H9 (cell line): ENCODE results near the gene EFNA5. TPM values are rescaled to one million over a fixed set of nuclear protein-coding genes. Genes with fewer than 3 reads are reported as not detected.

Source experiments
- DNase-seq: peaks from one replicate; pipeline ENCODE4 v3.0.0-alpha.2; 2017
- H2AFZ ChIP-seq: one replicate; pipeline ENCODE4 v1.6.1; 2013; ENCODE audit warnings: mild to moderate bottlenecking, low read length, control low read depth, moderate library complexity
- H2AK5ac ChIP-seq: 2 replicates; pipeline ENCODE4 v1.6.1; 2013; ENCODE audit warnings: low read length, control low read depth, mixed read lengths; ENCODE audit not compliant: insufficient read length
- H2BK120ac ChIP-seq: one replicate; pipeline ENCODE4 v1.6.1; 2013; ENCODE audit warnings: low read depth, mild to moderate bottlenecking, low read length, control low read depth, inconsistent platforms; ENCODE audit not compliant: poor library complexity, severe bottlenecking
- H2BK12ac ChIP-seq: 2 replicates; pipeline ENCODE4 v1.6.1; 2013; ENCODE audit warnings: low read length, control low read depth, mixed read lengths, low read depth; ENCODE audit not compliant: insufficient read length
- H2BK15ac ChIP-seq: 2 replicates; pipeline ENCODE4 v1.6.1; 2013; ENCODE audit warnings: low read depth, low read length, control low read depth
- H2BK20ac ChIP-seq: one replicate; pipeline ENCODE4 v1.6.1; 2013; ENCODE audit warnings: low read depth, mild to moderate bottlenecking, low read length, control low read depth, inconsistent platforms; ENCODE audit not compliant: poor library complexity, severe bottlenecking
- H2BK5ac ChIP-seq: 2 replicates; pipeline ENCODE4 v1.6.1; 2013; ENCODE audit warnings: low read length, control low read depth, mixed read lengths; ENCODE audit not compliant: insufficient read length
- H3K14ac ChIP-seq: 2 replicates; pipeline ENCODE4 v1.6.1; 2013; ENCODE audit warnings: low read length, control low read depth; ENCODE audit not compliant: insufficient read depth
- H3K18ac ChIP-seq: 2 replicates; pipeline ENCODE4 v1.6.1; 2013; ENCODE audit warnings: low read depth, mild to moderate bottlenecking, mixed read lengths, low read length, control low read depth; ENCODE audit not compliant: insufficient read length
- H3K23ac ChIP-seq: 2 replicates; pipeline ENCODE4 v1.6.1; 2013; ENCODE audit warnings: low read length, control low read depth, mixed read lengths, low read depth; ENCODE audit not compliant: insufficient read length
- H3K23me2 ChIP-seq: 2 replicates; pipeline ENCODE4 v1.6.1; 2013; ENCODE audit warnings: low read depth, mild to moderate bottlenecking, mixed read lengths, low read length, control low read depth; ENCODE audit not compliant: insufficient read length, poor library complexity, severe bottlenecking
- H3K27ac ChIP-seq: 2 replicates; pipeline ENCODE4 v1.5.1; 2013; ENCODE audit warnings: low read length, control low read depth, mixed read lengths, low read depth; ENCODE audit not compliant: insufficient read length
- H3K27me3 ChIP-seq: 2 replicates; pipeline ENCODE4 v1.6.1; 2013; ENCODE audit warnings: low read length, control low read depth, inconsistent platforms; ENCODE audit not compliant: insufficient read depth
- H3K4ac ChIP-seq: 2 replicates; pipeline ENCODE4 v1.6.1; 2013; ENCODE audit warnings: low read depth, mild to moderate bottlenecking, control low read depth, inconsistent platforms, low read length, moderate library complexity
- H3K4me1 ChIP-seq: 2 replicates; pipeline ENCODE4 v1.6.1; 2013; ENCODE audit warnings: low read length, control low read depth, inconsistent platforms; ENCODE audit not compliant: insufficient read depth
- H3K4me2 ChIP-seq: 2 replicates; pipeline ENCODE4 v1.6.1; 2013; ENCODE audit warnings: low read length, control low read depth, mixed read lengths; ENCODE audit not compliant: insufficient read length, insufficient read depth
- H3K56ac ChIP-seq: 2 replicates; pipeline ENCODE4 v1.6.1; 2013; ENCODE audit warnings: low read depth, mild to moderate bottlenecking, mixed read lengths, low read length, control low read depth; ENCODE audit not compliant: insufficient read length
- H3K79me1 ChIP-seq: 2 replicates; pipeline ENCODE4 v1.6.1; 2013; ENCODE audit warnings: low read depth, mild to moderate bottlenecking, moderate library complexity, low read length, control low read depth, inconsistent platforms; ENCODE audit not compliant: insufficient read depth, poor library complexity, severe bottlenecking
- H3K79me2 ChIP-seq: 2 replicates; pipeline ENCODE4 v1.6.1; 2013; ENCODE audit warnings: low read length, control low read depth, inconsistent platforms; ENCODE audit not compliant: insufficient read depth
- H3K9ac ChIP-seq: 2 replicates; pipeline ENCODE4 v1.6.1; 2013; ENCODE audit warnings: low read length, control low read depth, mixed read lengths; ENCODE audit not compliant: insufficient read length; ENCODE audit errors: extremely low read depth
- H3K9me3 ChIP-seq: one replicate; pipeline ENCODE4 v1.6.1; 2013; ENCODE audit warnings: low read depth, low read length, inconsistent platforms; ENCODE audit not compliant: control insufficient read depth
- H3T11ph ChIP-seq: one replicate; pipeline ENCODE4 v1.6.1; 2013; ENCODE audit warnings: mild to moderate bottlenecking, low read length, control low read depth, inconsistent platforms
- H4K20me1 ChIP-seq: one replicate; pipeline ENCODE4 v1.6.1; 2013; ENCODE audit not compliant: control insufficient read depth, insufficient read length, insufficient read depth
- H4K5ac ChIP-seq: 2 replicates; pipeline ENCODE4 v1.6.1; 2013; ENCODE audit warnings: low read depth, mild to moderate bottlenecking, mixed read lengths, low read length, control low read depth; ENCODE audit not compliant: insufficient read length
- H4K8ac ChIP-seq: replicated peaks from 2 replicates; pipeline ENCODE4 v1.6.1; 2013; ENCODE audit warnings: low read length, control low read depth, mixed read lengths, low read depth; ENCODE audit not compliant: insufficient read length
- H4K91ac ChIP-seq: 2 replicates; pipeline ENCODE4 v1.6.1; 2013; ENCODE audit warnings: low read depth, mild to moderate bottlenecking, moderate library complexity, mixed read lengths, low read length, control low read depth; ENCODE audit not compliant: insufficient read length
- H3K27ac Mint-ChIP-seq, 3 experiments: 2 replicates in 2 of 3; 3 replicates in 1 of 3; pipeline ENCODE4 v1.8.0; 2020 to 2021; ENCODE audit warnings: mixed read lengths in 3 of 3, mild to moderate bottlenecking in 1 of 3, moderate library complexity in 1 of 3
- H3K27me3 Mint-ChIP-seq: 2 replicates; pipeline ENCODE4 v1.8.0; 2021; ENCODE audit warnings: low read depth, mild to moderate bottlenecking, moderate library complexity, mixed read lengths
- H3K36me3 Mint-ChIP-seq, 3 experiments: 2 replicates in 2 of 3; 3 replicates in 1 of 3; pipeline ENCODE4 v1.8.0; 2020 to 2021; ENCODE audit warnings: low read depth in 3 of 3, mixed read lengths in 3 of 3; ENCODE audit not compliant: insufficient read depth in 1 of 3
- H3K4me1 Mint-ChIP-seq, 2 experiments: 2 replicates each; pipeline ENCODE4 v1.8.0; 2020; ENCODE audit warnings: mixed read lengths in 2 of 2
- H3K4me3 Mint-ChIP-seq, 2 experiments: 2 replicates in 1 of 2; 3 replicates in 1 of 2; pipeline ENCODE4 v1.8.0; 2020 to 2021; ENCODE audit warnings: mild to moderate bottlenecking in 2 of 2, mixed read lengths in 2 of 2, moderate library complexity in 1 of 2
- H3K9me3 Mint-ChIP-seq, 2 experiments: 2 replicates in 1 of 2; 3 replicates in 1 of 2; pipeline ENCODE4 v1.8.0; 2020; ENCODE audit warnings: mild to moderate bottlenecking in 2 of 2, mixed read lengths in 2 of 2, moderate library complexity in 1 of 2
- CTCF ChIP-seq: fragments of 200-600 bp; sonication (generic); conservative IDR thresholded peaks from 3 replicates; pipeline ENCODE4 v1.8.0; 2021; ENCODE audit warnings: antibody characterized with exemption, mild to moderate bottlenecking
- WGBS: extraction: QIAGEN DNeasy Blood & Tissue Kit; methylation state at CpG from one replicate; pipeline ENCODE4 v1.1.7; 2013; ENCODE audit warnings: missing lambda C conversion rate, low lambda C conversion rate, mixed read lengths; ENCODE audit not compliant: insufficient read length; ENCODE audit errors: extremely low coverage; 5-methylcytosine and 5-hydroxymethylcytosine counted together
- total RNA-seq: library from RNA; stranded (reverse); gene quantifications from 2 replicates; pipeline ENCODE4 v1.2.1, GENCODE V29; 2021

The EFNA5 gene
- total RNA-seq, 1 experiment from 2014 or later: 20.4 TPM

DNA sequence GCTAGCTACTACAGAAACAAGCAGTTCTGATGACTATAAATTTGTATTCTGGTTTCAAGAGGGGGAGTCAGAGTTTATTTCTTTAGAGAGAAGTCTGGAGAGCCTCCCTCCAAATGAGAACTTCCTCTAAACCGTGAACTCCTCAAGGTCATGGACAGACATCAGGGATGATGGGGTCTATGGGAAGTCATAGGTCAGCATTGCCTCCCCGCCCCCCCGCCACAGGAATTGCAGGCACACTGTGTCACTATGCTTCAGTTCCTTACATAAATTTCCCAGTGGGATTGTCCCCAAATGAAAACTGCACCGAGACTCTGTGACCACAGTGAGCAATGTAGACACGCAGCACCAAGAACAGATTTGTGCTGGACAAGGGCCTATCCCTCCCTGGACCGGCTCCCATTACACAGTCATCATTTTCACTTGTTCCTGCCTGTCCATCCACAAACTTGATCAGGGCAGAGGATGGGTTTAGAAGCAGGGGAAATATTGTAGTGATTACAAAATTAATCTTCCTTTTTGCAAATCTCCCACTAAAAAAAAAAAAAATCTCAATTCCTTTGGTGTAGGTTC, 300.3 kb downstream of the EFNA5 start:
- no peak overlapping the region for H2AK5ac ChIP-seq
- no peak overlapping the region for H4K91ac ChIP-seq
- H3K18ac ChIP-seq: no peak overlapping the region
- H2BK120ac ChIP-seq: no peak overlapping the region
- H3K56ac ChIP-seq: no peak overlapping the region
- Mint-ChIP-seq H3K4me1 (peaks cover 41 to 56% of the 10 kb centered on the region in 2 experiments), H3K27me3 (no peaks in the 10 kb centered on the region), H3K9me3 (no peaks in the 10 kb centered on the region), H3K27ac (no peak overlapping the region), H3K36me3 (no peaks in the 10 kb centered on the region), H3K4me3 (no peak overlapping the region)
- H3K79me1 ChIP-seq: no peaks in the 10 kb centered on the region
- H4K8ac ChIP-seq: no peak overlapping the region
- no peak overlapping the region for H3K4me2 ChIP-seq
- no peak overlapping the region for H3K23ac ChIP-seq
- H3K9me3 ChIP-seq: no peaks in the 10 kb centered on the region
- H2AFZ ChIP-seq: no peak overlapping the region
- DNase-seq: no peak
- no peaks in the 10 kb centered on the region for H3K23me2 ChIP-seq
- no peaks in the 10 kb centered on the region for H3K27me3 ChIP-seq
- no peak overlapping the region for H3T11ph ChIP-seq
- no peak overlapping the region for H4K5ac ChIP-seq
- no peak overlapping the region for H2BK5ac ChIP-seq
- TF ChIP-seq CTCF: no peak
- peaks cover 7% of the 10 kb centered on the region for H3K4me1 ChIP-seq
- no peak overlapping the region for H3K27ac ChIP-seq
- H3K9ac ChIP-seq: no peak overlapping the region
- no peaks in the 10 kb centered on the region for H3K79me2 ChIP-seq
- H2BK12ac ChIP-seq: no peak overlapping the region
- H2BK15ac ChIP-seq: no peak overlapping the region
- H3K4ac ChIP-seq: no peak overlapping the region
- H2BK20ac ChIP-seq: no peak overlapping the region
- H4K20me1 ChIP-seq: no peaks in the 10 kb centered on the region
- WGBS: no CpG with 5 or more reads among the region's 6 CpGs
- no peak overlapping the region for H3K14ac ChIP-seq
